Renal cortical epithelial cell (primary cell): ENCODE measurements around the gene POLE. TPM values are rescaled to one million over a fixed set of nuclear protein-coding genes. Genes with fewer than 3 reads are reported as not detected.
A peak's percentile ranks its signal among the peaks of the same experiment; 100 is the strongest.
"Not testable (repeated sequence)": the region's sequence is repeated elsewhere in the genome, so short reads cannot be mapped to it uniquely, and the experiment has no call there.

Source experiments
- DNase-seq: peaks from one replicate; pipeline ENCODE4 v3.0.0-alpha.2; 2011; ENCODE audit warnings: low read depth
- total RNA-seq: library from RNA; depleted of rRNA; stranded (reverse); fragments of >200 nt; gene quantifications from 2 replicates; pipeline ENCODE4 v1.2.3, GENCODE V29; 2014

The POLE gene
- total RNA-seq, 1 donor from 2014 or later = 13.3 TPM

DNA sequence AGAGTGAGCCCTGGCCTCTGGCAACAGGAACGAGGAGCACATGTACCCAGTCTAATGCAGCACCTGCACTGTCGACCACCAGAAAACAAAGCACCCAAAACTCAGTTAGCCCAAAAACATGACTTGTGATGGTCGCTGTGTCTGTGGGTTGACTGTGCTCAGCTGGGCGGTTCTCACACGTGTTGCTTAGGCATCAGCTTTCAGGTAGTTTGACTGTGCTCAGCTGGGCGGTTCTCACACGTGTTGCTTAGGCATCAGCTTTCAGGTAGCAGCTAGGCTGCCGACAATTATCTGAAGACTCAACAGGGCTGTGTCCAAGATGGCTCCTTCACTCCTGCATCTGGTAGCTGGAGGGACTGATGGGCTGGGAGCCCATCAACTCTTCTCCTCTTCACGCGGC is 75.5 kb downstream of the POLE start:
- no peak for DNase-seq

DNA sequence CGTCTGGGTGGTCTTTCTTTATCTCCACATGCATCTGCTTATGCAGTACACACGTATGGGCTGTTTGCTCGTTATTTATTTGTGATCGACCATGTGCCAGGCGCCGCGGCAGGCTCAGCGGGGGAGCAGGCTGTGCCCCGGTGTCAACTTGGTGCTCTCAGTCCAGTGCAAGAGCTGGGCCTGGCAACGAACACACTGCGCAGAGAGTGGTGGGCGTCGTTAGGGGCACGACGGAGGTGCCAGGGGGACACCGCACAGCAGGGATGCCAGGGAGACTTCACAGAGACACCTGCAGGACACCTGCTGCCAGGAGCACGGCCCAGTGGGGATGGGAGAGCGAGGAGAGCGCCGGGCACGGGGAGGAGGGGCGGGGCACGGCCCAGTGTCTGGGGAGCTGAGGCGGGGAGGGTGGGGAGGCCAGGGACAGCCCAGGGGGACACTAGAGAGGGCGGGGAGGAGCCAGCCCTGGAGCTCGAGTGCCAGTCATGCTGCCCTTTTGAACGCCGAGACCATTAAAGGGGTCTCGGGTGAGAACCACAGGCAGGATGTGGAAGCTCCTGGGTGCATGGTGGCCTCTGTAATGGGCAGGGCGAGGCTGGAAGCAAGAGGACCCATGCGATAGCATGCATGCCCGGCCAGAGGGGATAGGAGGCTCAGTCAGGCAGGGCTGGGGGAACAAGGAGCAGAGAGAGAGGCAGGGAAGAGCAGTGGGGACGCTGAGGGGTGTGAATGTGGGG is 76.1 kb downstream of the POLE start:
- no peak for DNase-seq

DNA sequence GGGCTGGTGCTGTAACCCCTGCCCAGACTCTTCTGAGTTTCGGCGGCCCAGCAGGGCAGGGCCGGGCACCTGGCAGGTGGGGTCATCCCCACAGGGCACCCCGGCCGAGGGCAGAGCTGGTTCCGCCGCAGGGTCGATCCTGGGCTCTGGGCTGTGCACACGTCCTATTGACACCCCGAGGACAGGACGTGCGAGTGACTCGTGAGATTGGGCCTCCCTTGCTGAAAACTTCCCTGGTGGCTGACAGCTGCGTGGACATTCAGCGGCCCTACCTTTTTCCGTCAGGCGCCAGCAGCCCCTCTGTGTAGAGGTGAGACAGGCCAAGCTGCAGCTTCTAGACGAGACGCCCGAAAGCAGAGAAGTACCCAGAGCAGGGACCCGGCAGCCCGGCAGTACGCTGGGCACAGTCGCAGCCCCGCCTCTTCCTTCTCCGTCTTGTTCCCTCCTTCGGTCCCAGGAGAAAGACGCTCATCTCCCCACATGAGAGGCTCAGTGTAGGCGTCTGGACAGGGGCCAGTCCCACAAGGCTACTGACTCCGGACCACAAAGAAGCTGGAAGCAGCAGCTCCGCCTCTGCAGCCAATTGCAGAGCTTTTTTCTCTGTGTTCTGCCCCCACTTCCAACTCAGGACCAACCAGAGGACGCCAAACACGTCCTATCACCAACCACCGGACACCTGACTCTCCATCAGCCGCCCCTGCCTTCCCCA is 76.9 kb downstream of the POLE start, which contains the start of gene LRCOL1:
Gene LRCOL1, minus strand, starts transcription at position 532 of the 709 bp plus-strand sequence. CDS start 4,331 bp downstream, outside the sequence.
- DNase-seq = peak; percentile 58

DNA sequence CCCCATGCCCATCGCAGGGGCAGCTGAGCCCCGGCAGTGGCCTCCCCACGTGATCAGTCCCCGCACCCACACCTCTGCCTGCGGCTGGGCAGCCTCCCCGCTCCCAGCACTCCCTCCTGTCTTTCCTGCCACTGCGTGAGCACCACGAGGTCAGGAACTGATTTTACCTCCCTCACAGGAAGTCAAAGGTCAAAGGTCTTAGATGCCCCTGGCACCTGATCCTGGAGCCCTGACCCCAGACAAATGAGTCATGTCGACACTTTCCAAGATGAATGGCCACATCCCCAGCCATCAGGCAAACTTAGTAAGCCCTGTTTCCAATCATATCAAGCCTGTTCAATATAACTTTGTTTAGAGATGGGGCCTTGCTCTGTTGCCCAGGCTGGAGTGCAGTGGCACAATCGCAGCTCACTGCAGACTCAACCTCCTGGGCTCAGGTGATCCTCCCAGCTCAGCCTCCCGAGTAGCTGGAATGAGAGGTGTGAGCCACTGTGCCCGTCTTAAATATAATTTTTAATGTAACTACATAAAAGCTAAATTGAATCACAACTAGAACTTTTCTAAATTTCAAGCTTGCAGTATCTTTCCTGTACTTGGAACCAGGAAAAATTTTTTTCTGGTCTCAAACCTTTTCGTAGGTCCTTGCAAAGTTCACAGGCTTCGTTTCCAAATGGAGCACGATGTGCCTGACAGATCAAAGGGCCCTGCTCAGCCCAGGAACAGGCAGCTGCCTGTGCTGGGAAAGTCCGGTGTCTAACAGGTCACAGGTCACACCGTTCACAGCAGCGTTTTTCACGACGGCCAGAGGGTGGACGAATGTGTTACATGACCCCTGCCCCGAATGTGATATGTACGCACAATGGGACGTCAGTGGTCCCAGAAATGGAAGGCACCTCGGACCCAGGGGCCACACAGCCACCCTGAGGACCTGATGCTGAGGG is 78.6 kb downstream of the POLE start:
- DNase-seq = peak; percentile 77

DNA sequence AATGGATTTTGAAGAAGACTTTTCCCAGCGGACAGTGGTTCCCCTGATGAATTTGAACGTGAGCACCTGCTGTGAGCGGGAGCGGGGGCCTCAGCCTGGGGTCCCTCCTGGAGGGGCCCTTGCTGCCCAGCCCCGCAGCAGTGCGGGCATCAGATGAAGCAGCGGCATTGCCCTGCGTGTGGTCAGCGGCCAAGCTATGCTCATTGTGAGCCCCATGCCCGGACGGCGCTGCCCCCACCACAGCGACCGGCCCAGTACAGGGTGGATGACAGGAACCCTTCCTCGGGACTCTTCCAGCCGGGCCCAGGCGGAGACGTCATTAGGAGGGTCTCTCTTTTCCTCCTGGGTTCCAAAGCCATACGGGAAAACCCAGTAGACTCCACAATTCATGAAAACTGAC is 80.2 kb downstream of the POLE start:
- no peak for DNase-seq

DNA sequence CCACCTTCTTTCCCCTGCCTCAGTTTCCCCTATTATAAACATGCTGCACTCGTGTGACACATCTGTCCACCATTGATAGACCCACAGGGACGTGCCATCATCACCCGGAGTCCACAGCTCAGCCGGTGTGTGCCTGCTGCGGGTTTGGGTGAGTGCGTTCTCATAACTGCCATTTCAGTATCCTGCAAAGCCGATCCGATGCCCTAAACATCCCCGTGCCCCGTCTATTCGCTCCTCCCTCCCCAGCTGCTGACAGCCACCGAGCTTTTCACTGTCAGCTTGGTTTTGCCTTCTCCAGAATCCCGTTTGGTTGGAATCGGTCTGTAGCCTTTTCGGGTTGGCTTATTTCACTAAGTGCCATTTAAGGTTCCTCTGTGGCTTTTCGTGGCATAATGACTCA is 80.7 kb downstream of the POLE start:
- no peak for DNase-seq

DNA sequence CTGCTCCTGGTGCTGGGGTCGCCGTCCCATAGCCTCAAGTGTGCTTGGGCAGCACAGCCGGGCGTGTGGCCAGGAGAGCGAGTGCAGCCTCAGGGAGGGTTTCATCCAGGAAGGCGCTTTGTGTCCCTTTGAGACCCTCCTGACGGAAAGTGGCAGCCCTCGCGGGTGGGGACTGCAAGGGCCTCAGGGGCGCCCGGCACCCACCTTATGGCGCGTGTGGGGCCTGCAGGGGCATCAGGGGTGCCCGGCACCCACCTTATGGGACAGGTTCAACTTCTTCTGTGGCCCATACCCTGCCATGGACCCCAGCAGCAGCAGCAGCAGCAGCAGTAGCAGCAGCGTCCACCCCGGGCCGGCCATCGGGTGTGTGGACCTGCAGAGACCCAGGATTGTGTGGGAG is 81.2 kb downstream of the POLE start:
- DNase-seq = no peak

DNA sequence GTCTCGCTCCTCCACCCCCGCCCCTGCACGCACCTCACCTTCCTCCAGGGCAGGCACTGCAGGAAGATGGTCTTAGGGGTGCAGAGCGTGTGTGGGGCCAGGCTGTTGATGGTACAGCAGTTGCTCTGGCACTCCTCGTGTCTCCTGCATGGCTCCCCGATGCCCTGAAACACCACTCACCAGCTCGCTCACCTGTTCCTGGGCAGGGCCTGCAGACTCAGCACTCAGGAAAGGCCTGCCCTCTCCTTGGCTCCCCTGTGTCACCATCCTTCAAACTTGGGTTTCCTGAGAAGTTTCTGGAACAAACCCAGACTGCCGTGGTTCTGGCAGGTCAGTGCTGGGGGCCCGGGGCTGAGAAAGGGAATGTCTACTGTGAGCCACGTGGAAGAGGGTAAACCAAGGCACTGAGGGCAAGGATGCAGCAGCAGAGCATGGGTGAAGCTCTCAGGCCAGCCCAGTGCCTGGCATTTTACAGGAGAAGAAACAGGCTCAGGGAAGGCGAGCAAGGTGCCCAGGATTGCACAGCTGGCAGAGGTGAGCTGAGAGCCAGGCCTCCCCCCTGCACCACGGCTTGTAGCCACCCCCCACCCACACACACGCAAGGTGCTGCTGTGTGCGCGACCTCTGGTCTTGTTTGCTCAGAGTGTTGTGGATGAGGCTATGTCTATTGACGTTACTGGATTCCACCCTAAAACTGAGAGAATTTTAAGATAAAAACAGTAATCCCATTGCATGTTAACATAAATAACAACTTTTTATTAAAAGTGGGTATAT is 82.3 kb downstream of the POLE start:
- no peak for DNase-seq

DNA sequence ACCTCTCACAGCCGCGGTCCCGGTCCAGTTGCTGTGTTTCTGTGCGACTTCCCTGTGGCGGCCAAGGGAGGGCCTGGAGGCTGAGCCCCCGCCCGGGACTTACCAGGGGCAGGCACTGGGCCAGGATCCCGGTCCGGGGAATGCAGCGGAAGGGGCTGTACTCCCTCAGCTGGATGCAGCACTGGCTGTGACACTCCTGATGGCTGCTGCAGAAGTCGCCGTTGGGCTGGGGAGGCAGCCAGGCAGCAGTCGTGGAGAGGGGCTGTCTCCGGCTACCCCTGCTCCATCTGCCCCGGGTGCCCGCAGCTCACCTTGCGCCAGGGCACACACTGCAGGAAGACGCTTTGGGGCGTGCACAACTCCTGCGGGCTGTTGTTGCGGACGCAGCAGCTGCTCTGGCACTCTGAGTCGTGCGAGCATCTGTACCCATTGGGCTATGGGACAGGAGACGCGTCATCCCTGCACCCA is 83.0 kb downstream of the POLE start:
- no peak for DNase-seq

DNA sequence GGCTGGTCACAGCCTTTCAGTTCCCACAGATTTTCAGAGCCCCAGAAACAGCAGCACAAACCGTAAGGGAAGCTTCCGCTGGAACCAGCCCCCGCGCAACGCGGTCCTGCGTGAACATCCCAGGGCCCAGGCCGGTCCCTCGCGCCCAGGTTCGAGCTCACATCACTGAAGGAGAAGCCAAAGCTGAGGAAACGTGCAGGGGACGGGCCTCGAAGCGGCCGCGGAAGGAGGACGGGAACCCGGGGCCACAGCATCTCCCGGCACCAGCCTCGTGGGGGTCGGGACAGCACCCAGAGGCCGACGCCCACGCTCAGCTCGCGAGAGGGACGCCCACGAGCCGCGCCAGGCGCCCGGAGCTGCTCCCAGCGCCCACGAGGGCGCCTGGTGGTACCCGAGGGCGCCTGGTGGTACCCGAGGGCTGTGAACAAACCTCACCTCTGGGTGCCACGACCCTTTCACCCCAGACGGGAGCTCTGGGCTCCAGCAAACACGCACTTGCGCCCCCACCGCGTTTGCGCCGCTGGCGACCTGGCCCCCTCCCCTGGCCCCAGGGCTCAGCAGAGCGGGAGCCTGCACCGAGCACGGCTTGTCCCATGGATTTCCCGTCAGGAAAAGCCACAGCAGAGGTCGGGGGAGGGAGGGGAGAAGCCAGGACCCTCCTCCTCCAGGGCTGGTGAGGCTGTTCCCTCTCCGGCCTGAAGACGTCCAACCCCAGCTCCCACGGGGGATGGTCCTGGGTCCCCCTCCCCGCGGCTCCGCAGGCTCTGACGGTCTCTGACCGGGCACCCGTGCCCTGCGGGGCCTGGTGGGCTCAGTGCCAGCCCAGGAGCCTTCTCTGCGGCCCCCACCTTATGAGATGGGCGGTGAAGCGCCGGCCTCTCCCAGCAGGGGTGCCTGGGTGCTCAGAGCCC is 83.6 kb downstream of the POLE start:
- no peak for DNase-seq

DNA sequence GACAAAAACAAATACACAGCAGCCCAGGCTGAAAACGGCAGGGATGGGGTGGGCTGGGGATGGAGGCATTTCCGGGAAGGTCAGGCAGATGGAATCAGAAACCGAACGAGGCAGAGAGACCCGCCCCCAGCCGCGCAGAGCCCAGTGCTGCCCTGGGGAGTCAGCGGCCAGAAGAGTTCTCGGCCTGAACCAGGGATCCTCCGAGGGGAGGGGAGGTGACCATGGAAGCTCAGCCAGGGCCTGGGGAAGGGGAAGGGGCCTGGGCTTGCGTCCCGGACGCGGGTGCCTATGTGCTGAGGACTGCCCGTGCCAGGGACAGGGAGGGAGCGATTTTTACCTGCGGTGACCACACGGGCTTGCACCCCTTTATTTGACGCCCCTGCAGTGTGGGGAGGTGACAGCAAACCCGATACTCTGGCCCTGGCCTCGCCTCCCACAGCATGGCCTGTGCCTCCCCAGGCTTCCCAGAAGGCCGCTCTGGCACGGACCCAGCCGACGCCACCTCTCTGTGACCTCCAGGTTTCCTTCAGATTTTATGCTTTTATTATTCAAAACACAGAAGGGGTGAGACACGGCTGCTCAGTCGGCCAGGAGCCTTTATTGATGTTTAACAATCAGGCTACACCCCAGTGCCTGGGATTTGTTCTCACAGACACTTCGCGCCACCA is 84.4 kb downstream of the POLE start:
- peak; percentile 72 for DNase-seq

DNA sequence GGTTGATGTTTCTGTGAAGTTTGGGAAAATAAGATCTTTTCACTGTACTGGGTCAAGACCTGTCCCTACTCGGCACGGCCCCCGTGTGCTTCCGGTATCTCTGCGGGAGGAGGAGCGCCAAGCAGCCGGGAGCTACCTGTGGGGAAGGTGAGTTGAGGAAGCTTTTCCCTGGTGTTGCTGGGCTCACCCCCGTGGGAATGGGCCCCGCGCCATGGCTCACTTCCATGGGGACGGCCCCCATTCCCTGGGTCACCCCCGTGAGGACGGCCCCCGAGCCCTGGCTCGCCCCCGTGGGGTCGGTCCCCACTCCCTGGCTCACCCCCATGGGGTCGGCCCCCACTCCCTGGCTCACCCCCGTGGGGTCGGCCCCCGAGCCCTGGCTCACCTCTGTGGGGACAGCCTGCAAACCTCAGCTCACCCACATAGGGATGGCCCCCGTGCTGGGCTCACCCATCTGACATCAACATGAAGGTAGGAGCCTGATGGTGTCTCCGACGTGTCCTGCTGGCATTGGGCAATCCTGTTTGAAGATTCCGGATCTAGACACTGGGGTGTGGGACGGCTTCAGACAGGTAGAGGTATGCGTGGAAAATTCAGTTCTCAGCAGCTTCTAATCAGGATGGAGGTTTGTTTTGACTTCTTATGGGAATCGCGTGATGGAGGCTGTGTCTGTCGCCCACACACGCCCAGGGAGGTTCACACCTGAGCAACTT is 85.8 kb downstream of the POLE start:
- no peak for DNase-seq

DNA sequence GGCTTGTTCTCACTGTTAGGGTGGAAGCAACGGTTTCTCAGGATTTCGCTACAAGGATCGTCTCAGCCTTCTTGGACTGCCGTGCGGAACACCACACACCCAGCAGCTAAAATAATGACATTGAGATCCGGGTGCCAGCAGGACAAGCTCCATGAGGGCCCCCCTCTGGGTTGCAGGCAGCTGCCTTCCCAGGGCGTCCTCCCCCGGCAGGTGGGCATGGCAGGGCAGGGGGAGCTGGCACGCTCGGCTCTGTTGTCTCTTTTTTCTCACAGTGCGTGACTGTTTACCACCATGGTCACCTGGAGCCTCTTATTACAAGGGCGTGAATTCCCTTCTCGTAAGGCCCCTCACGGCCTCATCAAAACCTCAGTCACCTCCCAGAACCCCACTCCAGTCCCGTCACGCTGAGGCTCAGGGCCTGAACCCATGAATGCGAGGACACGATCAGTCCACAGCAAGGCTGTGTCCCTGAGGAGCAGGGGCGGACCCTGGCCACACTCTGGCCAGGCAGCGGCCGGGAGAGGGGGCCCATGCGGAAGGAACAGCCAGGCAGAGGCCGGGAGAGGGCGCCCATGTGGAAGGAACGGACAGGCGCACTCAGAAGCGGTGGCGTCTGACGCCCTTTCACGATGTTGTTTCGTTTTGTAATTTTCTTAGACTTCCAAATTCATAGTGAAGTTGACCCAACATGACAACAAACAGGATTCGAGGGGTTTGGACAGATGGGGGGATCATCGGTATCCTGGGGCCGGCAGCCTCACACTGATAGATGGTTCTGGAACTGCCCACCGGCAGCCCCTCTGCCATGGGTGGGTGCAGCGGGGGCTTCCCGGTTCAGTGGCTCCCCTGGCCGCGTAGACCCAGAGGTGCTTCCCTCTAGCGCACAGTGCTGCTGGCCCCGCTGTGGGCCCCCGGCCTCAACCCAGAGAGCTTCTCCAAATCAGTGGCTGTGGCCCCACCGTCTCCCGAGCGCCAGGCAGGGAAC is 86.8 kb downstream of the POLE start:
- peak; percentile 40 for DNase-seq

DNA sequence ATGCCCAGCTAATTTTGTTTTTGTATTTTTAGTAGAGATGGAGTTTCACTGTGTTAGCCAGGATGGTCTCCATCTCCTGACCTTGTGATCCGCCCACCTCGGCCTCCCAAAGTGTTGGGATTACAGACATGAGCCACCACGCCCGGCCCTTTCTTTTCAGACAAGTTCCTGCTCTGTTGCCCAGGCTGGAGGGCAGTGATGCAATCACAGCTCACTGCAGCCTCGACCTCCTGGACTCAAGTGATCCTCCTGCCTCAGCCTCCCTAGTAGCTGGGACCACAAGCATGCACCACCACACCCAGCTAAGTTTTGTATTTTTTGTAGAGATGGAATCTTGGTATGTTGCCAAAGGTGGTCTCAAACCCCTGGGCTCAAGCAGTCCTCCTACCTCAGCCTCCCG is 87.6 kb downstream of the POLE start:
- not testable (repeated sequence) for DNase-seq

DNA sequence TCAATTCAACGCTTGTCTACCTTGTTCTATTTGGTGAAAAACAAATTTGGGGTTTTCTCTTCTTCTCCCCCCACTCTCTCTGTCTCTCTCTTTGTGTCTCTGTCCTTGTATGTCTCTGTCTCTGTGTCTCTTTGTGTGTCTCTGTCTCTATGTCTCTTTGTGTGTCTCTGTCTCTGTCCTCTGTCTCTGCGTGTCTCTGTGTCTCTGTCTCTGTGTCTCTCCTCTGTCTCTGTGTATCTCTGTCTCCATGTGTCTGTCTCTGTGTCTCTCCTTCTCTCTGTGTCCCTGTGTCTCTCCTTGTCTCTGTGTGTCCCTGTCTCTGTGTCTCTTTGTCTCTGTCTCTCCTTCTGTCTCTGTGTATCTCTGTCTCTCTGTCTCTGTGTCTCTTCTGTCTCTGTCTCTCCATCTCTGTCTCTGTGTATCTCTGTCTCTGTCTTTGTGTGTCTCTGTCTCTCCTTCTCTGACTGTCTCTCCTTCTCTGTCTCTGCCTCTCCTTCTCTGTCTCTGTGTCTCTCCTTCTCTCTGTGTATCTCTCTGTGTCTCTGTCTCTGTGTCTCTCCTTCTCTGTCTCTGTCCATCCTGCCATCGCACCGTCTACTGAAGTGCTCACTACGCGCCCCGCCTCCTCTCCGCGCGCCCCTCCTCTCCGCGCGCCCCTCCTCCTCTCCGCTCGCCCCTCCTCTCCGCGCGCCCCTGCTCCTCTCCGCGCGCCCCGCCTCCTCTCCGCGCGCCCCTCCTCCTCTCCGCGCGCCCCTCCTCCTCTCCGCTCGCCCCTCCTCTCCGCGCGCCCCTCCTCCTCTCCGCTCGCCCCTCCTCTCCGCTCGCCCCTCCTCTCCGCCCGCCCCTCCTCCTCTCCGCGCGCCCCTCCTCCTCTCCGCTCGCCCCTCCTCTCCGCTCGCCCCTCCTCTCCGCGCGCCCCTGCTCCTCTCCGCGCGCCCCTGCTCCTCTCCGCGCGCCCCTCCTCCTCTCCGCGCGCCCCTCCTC is 89.5 kb downstream of the POLE start:
- DNase-seq = no peak

DNA sequence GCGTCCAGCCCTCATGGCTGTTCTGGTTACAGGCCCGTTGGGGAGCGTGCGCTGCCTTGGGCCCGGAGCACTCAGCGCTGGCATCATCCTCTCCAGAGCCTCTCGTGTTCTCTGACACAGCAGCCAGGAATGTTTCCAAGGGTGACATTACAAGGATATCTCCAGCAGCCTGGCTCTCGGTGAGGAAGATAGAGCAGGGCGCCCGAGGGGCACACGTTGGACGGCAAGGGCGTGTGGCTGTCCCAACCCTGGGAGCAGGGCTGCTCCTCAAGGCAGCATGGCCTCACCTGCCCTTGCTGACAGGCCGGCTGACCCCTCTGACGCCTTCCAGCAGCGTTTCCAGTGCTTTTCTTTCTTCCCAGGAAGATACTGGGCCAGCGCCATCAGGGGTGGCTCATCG is 91.1 kb downstream of the POLE start:
- DNase-seq = no peak

DNA sequence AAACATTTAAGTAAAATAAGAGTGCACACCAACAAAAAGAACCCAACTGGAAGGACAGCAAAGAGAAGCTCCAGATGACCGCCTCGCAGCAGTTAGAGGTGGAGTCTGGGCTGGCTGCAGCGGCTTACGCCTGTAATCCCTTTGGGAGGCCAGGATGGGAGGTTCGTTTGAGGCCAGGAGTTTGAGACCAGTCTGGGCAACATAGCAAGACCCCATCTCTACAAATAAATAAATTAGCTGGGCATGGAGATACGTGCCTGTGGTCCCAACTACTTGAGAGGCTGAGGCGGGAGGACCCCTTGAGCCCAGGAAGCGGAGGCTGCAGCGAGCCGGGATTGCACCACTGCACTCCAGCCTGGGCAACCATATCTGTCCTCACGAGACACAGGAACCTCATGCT is 92.0 kb downstream of the POLE start:
- DNase-seq = no peak
